CD4-positive, alpha-beta T cell treated with Interleukin-4 for 1 hour (primary cell): Measurements from ENCODE around the gene GNG13.
"Not testable (repeated sequence)": the region's sequence is repeated elsewhere in the genome, so short reads cannot be mapped to it uniquely, and the experiment has no call there.

Experiments
- DNase-seq, 2 donors: peaks; one replicate each; pipeline ENCODE4 v3.0.0-alpha.2; 2020 to 2022

The GNG13 gene

DNA sequence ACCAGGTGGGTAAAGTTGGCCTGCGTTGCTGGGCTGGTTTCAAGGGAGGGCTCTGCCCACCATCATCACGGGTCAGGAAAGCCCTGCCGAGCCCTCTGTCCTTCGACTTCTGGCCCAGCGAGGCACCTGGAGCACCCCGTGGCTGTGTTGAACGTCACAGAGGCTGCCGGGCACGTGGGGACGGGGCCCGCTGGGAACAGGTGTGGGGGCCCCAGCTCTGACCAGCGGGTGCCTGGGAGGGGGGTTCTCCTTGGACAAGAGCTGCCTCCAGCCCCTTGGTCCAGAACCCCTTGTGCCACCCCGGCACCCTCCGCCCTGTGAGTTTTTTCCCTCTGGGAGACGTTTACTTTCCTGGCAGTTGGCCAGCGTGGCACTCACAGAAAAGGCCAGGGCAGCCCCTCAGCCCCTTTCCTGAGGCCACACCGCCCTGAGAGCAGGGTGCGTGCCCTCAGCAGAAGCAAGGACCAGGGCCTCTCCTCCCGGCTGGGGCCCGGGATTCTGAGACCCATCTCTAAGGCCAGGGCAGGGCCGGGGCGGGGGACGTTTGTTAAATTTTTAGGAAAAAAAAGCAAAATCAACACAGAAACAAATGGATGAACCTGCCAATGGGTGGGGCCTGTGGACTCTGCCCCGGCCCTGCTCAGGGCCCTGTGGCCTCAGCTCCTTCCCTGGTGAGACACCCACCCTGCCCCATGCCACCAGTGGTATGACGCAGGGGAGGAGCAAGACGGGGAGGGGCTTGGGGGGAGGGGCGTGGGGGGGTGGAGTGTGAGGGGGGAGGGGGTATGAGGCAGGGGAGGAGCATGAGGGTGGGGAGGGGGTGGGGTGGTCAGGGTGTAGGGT lies 31.3 kb upstream of the GNG13 start:
- DNase-seq: no peak

DNA sequence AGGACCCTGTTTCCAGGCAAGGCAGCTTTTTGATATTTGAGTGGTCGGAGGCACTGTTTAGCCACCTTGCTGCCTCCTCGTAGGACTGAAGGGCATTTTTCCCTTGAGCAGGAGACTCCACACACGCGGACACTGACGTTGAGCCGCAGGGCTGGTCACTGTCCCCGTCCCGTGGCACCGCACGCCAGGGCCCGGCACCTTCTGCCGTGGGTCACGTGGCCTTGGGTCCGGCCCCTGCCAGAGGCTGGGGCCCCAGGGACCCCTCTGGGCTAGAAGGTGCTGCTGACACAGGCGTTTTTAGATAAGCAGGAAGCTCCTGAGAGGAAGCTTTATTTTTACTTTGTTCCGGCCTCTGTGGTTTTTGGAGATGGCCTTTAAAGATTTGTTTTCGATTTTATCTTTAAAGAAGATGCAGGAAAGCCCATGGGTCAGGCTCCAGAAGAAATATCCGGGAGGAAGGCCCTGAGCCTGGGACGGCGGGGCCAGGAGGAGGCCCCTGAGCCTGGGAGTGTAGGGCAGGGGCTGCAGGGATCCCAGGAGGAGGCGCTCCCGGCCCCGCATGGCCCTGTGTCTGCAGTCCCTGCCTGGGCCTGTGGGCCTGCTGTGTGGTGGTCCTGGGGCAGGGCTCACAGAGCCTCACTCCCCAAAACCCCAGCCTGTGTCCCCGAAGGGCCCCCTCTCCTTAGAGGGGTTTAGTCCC lies 30.5 kb upstream of the GNG13 start:
- no peak for DNase-seq

DNA sequence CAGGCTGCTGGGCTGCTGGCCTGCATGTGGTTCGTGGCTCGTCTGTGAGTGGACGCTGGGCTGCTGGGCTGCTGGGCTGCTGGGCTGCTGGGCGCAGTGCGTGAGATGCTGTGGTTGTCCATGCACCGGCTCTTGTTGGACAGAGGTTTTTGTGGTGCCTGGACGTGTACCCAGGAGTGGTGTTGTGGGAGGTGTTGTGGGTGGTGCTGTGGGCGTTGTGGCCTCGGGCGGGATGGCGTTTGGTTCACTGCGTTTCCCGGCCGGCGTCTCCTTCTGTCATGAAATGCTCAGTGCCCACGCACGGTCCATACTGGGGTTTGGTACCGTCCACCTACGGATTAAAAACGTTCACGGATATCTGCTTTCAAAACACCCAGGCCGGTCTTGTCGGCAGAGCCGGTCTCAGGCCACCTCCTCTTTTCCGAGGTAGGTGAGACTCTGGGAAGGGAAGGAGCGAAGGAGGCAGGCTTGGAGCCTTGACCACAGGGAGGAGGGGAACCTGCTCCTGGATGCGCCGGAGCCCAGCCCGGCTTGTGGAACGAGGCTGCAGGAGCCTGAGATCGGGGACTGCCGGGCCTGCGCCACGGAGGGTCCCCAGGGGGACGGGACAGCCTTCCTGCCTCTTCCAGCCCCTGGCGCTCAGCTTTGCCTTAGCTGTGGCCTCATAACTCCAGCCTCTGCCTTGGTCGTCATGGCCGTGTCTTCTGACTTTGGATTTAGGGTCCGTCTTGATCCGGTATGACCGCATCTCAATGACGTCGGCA lies 29.8 kb upstream of the GNG13 start:
- DNase-seq: no peak

DNA sequence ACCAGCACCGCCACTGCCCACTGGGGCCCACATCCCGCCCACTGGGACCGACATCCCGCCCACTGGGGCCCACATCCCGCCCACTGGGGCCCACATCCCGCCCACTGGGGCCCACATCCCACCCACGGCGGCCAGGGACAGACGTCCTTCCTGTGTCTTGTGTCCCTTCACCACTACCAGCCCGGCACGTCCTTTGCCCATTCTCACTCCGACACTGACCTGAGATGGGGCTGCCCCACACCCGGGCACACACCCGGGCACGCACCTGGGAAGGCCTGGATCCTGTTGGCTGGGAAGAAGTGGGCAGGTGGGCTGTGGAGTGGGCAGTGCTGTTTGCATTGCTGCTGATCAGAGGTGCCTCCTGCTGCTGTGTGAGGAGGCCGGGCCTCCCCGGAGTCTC lies 28.4 kb upstream of the GNG13 start:
- no peak for DNase-seq

DNA sequence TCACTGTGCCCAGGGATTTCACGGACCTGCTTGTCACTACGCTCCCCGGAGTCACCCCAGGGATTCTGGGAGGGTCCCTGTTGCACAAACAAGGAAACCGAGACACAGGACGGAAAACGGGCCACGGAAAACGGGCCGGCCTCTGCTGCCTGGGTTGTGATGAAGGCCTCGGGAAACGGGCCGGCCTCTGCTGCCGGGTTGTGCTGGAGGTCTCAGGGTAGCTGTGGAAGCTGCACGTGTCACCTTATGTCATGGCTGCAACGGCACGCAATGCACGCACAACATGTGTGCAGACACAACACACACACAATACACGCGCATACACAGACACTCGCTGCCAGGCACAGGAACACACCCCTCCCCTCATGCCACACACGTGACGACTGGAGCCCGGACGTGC lies 27.0 kb upstream of the GNG13 start:
- DNase-seq: no peak

DNA sequence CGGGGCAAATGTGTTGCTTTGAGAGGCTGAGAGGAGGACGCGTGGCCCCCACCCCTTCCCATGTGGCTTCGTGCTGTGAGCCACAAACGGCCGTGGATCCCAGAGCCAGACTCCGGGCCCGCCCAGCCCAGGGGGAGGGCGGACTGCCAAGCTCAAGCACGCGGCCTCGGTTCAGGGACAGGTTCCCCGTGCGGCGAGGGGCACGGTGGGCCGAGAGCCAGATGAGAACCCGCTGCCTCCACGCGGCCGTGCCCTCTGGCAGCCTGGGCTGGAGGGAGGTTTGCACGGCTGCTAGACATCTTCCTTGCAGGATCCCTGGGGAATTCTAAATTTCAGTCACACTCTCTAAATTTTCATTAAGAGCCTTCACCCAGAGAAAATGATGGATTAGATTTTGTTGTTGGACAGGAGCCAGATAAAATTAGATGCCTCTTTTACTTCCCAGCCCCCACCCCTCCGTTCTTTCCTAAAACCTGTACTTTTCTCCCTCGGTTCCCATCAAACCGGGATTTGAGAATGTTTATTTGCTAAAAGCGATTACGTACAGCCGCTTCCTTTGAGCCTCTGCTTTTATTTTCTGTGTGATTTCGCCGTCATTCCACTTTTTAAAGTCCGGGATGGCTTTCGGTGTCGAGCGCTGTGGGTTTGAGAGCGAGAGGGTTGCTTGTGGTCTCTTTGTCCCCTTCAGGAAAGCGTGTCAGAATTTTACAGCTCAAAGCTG lies 25.0 kb upstream of the GNG13 start:
- no peak for DNase-seq

DNA sequence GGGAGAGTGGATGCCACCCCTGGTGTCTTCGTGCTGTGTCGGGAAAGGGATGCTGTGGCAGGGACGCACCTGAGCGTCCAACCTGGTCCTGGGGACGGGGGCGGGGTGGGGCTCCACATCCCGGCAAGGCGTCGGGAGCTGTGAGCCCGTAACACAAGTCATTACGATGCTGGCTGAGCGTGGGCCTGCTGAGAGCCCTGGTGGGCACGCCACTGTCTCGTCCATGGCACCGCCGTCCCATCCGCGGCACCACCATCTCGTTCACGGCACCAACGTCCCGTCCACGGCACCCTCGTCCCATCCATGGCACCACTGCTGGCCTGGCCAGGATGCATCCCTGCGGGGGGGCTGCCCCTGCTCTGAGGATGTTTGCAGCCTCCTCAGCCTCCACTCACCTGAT lies 24.1 kb upstream of the GNG13 start:
- DNase-seq: no peak

DNA sequence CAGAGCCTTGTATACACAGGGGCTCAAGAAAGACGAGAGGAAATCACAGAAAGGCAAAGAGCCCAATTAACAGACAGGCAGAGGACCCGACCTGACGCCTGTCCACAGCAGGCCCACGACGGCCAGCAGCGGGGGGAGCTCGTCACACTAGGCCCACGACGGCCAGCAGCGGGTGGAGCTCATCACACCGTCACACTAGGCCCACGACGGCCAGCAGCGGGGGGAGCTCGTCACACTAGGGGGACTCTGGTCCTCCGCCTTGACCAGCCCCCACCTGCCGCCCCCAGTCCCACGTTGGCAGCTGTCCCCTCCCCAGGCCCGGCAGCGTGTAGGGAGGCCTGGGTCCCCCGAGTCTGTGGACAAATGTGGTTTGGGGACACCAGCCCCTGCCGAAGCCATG lies 23.7 kb upstream of the GNG13 start:
- DNase-seq: no peak

DNA sequence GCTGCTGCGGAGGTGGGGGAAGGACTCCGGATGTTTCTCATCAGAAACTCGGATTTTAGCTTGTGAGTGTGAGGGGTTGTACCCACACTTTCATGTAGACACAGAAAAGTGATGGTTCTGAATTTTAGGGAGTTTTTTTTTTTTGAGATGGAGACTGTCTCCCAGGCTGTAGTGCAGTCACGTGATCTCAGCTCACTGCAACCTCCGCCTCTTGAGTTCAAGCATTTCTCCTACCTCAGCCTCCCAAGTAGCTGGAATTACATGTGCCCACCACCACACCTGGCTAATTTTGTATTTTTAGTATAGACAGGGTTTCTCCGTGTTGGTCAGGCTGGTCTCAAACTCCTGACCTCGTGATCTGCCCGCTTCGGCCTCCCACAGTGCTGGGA lies 22.4 kb upstream of the GNG13 start:
- no peak for DNase-seq

DNA sequence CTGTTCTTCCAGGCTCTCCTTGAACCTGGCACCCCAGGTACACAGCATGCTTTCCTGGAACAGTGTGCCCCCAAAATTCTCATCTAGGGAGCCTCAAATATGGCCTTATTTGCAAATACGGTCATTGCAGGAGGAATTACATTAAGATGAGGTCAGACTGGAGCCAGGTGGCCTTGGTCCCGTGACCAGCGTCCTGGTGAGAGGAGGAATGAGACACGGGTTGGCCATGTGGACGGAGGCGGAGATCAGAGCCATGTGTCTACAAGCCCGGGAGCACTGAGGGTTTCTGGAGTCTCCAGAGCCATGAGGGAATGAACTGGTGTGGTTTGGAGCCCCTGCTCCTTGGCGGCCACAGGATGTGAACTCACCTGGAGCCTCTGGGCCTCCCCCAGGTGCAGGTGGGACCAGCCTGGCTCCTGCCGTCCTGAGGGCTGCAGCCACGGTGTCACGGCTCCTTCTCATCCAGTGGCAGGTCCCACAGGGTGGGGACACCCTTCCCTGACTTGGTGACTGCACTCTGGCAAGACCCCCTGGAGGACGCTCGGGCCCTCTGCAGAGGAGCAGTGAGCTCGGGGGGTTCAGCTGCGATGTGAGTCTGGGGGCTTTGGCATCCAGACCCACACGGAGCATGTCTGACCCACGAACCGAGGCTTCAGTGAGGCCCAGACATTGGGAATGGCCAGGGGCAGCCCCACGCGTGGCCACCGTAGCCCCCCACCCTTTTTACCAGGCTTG lies 21.8 kb upstream of the GNG13 start:
- no peak for DNase-seq

DNA sequence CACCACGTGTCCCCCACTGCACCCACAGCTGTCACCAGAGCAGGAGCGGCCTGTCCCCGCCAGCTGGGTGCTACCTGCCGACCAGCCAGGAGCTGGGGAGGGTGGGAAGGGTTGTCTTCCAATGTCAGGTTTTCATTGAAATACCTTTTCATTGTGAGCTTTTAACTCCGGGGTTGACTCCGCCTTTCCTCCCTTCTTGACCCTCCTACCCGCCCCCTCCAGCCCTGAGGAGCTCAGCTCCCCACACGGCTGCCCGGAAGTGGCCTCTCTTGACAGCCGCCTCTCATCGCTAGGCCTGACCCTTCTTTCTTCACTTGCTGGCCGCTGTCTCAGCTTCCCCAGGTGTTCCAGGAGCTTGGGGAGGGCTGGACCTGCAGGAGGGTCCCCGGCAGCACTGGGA lies 21.2 kb upstream of the GNG13 start:
- DNase-seq: no peak

DNA sequence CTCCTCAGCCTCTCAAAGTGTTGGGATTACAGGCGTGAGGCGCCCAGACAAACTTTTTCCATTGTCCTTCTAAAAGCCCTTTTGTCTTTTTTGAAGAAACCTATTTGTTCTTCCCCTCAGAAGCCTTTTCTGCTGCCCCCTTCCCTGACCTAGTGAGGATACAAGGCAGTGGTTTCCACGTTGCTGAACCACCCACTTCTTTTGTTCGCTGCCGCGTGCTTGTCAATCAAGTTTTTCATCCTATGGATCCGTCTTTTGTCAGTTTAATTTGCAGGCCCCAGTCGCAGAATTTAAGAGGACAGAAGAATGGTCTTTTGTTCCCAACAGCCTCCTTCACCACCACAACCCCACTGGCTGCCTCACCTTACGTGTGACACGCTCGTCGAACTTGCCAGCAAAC lies 20.2 kb upstream of the GNG13 start:
- DNase-seq: no peak

DNA sequence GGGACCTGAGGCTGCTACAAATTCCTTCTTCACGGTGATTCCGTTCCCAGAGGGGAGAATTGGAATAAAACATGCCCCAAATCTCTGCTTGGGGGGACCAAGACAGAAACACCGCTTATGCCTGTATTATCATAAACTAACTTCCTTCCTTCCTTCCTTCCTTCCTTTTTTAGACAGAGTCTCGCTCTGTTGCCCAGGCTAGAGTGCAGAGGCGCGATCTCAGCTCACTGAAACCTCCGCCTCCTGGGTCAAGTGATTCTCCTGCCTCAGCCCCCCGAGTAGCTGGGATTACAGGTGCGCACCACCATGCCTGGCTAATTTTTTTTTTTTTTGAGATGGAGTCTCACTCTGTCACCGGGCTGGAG lies 19.5 kb upstream of the GNG13 start:
- not testable (repeated sequence) for DNase-seq

DNA sequence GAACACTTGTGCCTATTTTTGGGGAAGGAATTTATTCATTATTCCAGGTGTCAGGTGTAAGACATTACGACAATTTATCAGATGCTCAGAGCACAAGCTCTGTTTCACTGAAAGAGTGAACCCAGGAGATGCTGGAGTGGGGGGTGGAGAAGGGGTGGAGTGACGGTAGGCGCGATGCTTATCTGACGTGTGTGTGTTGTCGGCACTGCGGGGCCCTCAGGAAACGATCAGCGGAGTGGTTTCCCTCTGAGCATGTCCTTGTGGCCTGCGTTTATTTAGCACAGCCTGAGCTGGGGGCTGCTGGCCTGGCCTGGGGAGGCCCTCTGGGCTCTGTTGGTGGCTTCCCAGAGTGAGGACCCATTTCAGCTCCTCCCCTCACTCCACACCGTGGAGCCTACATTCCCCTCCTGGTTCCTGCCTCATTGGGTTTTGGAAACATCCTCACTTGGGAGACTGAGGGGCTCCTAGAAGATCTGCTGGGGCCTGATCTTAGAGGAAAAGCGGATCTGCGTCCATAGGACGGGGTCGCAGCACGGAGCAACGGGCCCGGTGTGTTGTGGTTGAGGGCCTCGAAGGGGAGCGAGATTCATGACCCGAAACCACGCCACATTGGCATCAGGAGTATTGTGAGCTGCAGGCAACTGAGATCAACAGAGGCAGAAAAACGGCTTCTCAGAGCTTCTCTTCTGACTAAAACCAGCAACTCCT lies 19.0 kb upstream of the GNG13 start:
- DNase-seq: peak; percentile 20 to 41

DNA sequence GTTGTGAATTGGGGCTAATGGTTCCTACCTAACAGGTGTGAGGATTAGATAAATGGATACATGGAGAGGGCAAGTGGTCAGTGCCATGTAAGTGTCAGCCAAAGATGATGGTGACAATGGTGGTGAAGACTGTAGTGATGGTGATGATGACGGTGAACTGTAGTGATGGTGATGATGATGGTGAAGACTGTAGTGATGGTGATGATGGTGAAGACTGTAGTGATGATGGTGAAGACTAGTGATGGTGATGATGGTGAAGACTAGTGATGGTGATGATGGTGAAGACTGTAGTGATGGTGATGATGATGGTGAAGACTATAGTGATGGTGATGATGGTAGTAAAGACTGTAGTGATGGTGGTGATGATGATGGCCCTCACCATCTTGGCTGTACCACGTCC lies 18.1 kb upstream of the GNG13 start:
- no peak for DNase-seq

DNA sequence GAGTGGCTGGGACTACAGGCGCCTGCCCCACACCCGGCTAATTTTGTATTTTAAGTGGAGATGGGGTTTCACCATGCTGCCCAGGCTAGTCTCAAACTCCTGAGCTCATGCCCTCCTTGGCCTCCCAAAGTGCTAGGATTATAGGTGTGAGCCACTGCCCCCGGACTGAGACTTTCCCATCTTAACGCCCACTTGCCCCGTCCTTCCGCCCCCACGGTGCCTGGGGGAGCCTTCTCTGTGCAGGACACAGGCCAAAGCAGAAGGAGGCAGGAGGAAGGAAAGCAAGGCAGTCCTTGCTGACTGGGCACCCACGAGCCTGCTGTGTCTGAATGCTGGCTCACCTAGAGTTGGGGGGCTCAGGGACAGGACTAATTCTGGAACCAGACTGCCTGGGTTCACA lies 17.6 kb upstream of the GNG13 start:
- DNase-seq: no peak

DNA sequence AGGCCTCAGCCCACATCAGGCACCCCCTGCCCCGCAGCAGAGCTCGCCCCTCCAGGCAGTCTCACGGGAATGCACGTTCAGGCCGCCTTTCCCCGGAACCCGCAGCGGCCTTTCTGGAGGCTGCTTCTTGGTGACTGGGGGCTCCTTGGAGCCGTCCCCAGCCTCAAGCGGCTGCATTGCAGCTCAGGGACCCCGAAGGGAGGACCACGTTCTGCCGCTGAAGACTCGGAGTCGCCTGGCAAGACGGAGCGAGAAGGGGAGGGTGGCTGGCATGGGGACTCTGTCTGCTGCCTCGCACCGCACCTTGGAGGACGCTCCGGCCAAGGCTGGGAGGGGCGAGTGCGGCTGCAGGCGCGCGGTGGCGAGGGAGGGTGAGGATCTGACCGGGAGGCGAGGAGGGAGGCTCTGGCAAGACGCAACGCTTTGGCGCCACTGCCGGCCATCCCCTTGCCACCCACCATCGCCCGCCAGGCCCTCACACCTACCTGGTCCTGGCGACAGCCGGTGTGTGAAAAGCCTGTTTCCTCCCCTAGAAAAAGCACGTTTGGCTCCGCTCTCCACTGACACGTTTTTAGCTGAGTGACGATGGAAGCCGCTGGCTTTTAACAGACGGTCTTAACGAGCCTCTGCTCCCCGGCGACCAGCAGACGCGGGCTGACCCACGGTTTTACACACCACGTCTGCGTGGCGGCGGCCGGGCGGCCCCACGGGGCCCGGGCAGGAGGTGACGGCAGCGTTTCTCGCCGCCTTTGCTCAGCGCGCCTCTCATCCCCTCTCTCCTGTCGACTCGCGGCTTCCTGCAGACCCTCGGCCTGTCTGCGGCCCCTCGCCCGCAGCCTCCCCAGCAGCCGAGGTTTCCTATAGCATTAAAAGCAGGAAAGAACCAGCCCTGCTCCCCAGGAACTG lies 16.7 kb upstream of the GNG13 start:
- DNase-seq: no peak

DNA sequence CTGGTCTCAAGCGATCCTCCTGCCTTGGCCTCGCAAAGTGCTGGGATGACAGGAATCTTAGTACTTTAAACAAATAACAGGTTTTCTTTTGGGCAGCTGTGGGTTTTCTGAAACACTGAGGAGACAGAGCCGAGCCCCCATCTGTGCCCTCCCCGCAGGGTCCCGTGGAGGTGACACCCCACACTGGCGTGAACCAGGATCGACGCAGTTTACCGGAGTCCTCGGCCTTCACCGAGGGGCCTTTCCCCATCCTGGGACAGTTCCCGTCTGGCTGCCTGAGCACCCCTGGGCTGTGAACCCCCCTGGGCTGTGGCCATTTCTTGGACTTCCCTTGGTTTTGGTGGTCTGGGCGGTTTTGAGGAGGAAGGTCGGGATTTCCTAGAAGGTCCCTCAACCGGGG lies 15.3 kb upstream of the GNG13 start:
- DNase-seq: no peak

DNA sequence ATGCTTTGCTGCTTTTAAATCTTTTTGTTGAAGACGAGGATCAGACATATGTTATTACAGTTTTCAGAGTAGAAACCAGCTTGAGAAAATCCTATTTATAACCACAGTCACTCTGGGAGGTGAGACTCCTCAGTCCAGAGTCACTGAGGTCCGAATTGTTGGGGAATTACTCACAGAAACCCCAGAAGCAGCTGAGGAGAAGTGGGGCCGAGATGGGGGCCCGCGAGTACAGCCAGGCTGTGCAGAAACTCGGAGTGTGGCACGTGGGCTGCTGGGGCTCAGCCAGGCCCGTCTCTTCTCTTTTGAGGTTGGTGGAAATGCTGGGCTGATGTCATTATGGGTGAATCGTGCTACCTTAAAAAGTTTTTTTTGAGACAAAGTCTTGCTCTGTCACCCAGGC lies 14.4 kb upstream of the GNG13 start:
- no peak for DNase-seq

DNA sequence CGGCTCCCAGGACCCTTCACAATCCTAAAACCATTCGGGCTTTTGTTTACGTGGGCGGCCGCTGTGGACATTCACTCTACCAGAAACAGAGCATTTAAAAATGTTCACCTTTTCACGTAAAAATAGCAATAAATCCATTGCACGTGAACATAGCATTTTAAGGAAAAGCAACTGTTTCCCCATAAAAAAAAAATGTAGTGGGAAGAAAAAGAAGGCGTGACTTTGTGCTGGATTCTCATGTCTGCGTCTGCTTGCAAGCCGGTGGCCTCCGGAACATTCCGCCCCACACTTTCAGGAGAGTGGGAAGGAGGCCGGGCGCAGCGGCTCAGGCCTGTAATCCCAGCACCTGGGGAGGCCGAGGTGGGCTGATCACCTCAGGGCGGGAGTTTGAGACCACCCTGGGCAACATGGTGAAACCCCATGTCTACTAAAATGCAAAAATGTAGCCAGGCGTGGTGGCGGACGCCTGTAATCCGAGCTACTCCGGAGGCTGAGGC lies 13.4 kb upstream of the GNG13 start:
- DNase-seq: no peak
